ENCODE data around the gene KRT82. TPM values are rescaled to one million over a fixed set of nuclear protein-coding genes. Genes with fewer than 3 reads are reported as not detected.
"Not testable (repeated sequence)": the region's sequence is repeated elsewhere in the genome, so short reads cannot be mapped to it uniquely, and the experiment has no call there.

The KRT82 gene
- total RNA-seq, 1 donor from 2014 or later: not detected

DNA sequence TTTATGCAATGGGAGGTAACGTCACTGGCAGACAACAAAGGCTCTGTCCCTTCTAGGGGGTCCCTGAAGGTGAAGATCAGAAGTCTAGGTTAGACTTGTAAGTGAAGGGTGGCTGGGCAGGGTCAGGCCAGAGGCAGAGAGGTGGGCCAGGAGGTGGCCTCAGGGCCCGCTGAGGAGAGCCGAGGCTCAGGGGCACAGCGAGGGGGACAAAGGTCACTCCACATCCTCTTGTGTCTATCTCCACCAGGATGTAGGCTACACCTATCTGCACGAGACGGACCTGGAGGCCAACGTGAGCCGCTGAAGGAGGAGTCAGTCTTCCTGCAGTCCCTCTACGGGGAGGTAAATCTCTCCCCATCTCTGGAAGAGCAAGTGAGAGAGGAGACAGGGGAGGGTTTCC is 59.1 kb downstream of the KRT82 start:
- H3K27me3 ChIP-seq: no peaks in the 10 kb centered on the region
- no peaks in the 10 kb centered on the region for H3K36me3 ChIP-seq
- H3K9me3 ChIP-seq: no peaks in the 10 kb centered on the region
- H3K4me3 ChIP-seq: no peak overlapping the region
- no peak for DNase-seq
- intact Hi-C loops (cut with DNase I): no loop called here
- H3K27ac ChIP-seq: no peak overlapping the region
- TF ChIP-seq, protein P1, sequence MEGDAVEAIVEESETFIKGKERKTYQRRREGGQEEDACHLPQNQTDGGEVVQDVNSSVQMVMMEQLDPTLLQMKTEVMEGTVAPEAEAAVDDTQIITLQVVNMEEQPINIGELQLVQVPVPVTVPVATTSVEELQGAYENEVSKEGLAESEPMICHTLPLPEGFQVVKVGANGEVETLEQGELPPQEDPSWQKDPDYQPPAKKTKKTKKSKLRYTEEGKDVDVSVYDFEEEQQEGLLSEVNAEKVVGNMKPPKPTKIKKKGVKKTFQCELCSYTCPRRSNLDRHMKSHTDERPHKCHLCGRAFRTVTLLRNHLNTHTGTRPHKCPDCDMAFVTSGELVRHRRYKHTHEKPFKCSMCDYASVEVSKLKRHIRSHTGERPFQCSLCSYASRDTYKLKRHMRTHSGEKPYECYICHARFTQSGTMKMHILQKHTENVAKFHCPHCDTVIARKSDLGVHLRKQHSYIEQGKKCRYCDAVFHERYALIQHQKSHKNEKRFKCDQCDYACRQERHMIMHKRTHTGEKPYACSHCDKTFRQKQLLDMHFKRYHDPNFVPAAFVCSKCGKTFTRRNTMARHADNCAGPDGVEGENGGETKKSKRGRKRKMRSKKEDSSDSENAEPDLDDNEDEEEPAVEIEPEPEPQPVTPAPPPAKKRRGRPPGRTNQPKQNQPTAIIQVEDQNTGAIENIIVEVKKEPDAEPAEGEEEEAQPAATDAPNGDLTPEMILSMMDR (IDR thresholded peaks at IDR 0.05): no peak
- H3K4me1 ChIP-seq: peaks cover 6% of the 10 kb centered on the region
- no peak for ATAC-seq

- DNase-seq: no peak
- H3K27ac ChIP-seq: no peak overlapping the region
- peak; percentile 72 for ATAC-seq
These were observed 59.5 kb downstream of the KRT82 start for GRCh38 chr12:52346593-52346992.

GRCh38 chr12:52345041-52345440 is 61.1 kb downstream of the KRT82 start:
- DNase-seq; H3K27ac ChIP-seq; H3K9me3 ChIP-seq; H3K4me1 ChIP-seq; intact Hi-C loops (cut with DNase I); H3K27me3 ChIP-seq; ATAC-seq; H3K36me3 ChIP-seq; H3K4me3 ChIP-seq: not testable (repeated sequence)

More at GRCh38 chr12:52346593-52346992, 59.5 kb downstream of the KRT82 start:
- Histone ChIP-seq H3K9me3 (no peaks in the 10 kb centered on the region), H3K4me1 (peaks cover 6% of the 10 kb centered on the region), H3K27me3 (no peaks in the 10 kb centered on the region), H3K36me3 (no peaks in the 10 kb centered on the region), H3K4me3 (no peak overlapping the region)
- TF ChIP-seq, protein P1 (IDR thresholded peaks at IDR 0.05): no peak
- intact Hi-C loops (cut with DNase I): no loop called here

- intact Hi-C loops (cut with DNase I): no loop called here
- DNase-seq (no peak), ATAC-seq (no peak)
These were observed 62.0 kb downstream of the KRT82 start for GRCh38 chr12:52344111-52344510.

More at GRCh38 chr12:52344111-52344510, 62.0 kb downstream of the KRT82 start:
- H3K4me3 ChIP-seq: no peak overlapping the region
- H3K9me3 ChIP-seq: no peaks in the 10 kb centered on the region
- TF ChIP-seq, protein P1 (IDR thresholded peaks at IDR 0.05): no peak
- no peak overlapping the region for H3K27ac ChIP-seq
- no peaks in the 10 kb centered on the region for H3K27me3 ChIP-seq
- no peaks in the 10 kb centered on the region for H3K36me3 ChIP-seq
- peaks cover 6% of the 10 kb centered on the region for H3K4me1 ChIP-seq

Other genes with a start within 250 kb of the KRT82 start
- gene KRT80, start 214.3 kb downstream of the KRT82 start, total RNA-seq: 8.6 TPM
- gene KRT7, start 173.1 kb downstream of the KRT82 start, total RNA-seq: 664 TPM
- 1.1 TPM for gene KRT86, start 131.7 kb downstream of the KRT82 start, total RNA-seq
- gene KRT81, start 114.8 kb downstream of the KRT82 start, total RNA-seq: not detected
- not detected for gene KRT83, start 84.9 kb downstream of the KRT82 start, total RNA-seq
- gene KRT85, start 38.9 kb downstream of the KRT82 start, total RNA-seq: not detected
- gene KRT84, start 20.7 kb downstream of the KRT82 start, total RNA-seq: not detected
- gene KRT75, start 28.0 kb upstream of the KRT82 start, total RNA-seq: not detected
- not detected for gene KRT6B, start 45.8 kb upstream of the KRT82 start, total RNA-seq
- gene KRT6C, start 67.5 kb upstream of the KRT82 start, total RNA-seq: not detected
- 3.0 TPM for gene KRT6A, start 86.9 kb upstream of the KRT82 start, total RNA-seq
- gene KRT5, start 114.1 kb upstream of the KRT82 start, total RNA-seq: 8.8 TPM
- not detected for gene KRT71, start 146.8 kb upstream of the KRT82 start, total RNA-seq
- not detected for gene KRT74, start 167.5 kb upstream of the KRT82 start, total RNA-seq
- not detected for gene KRT72, start 195.1 kb upstream of the KRT82 start, total RNA-seq
- gene KRT73, start 212.2 kb upstream of the KRT82 start, total RNA-seq: 0.52 TPM
- gene KRT2, start 245.9 kb upstream of the KRT82 start, total RNA-seq: not detected

All from upper lobe of right lung (tissue), 1 donor.